GM12878 (cell line): ENCODE data around the gene S100A10. TPM values are rescaled to one million over a fixed set of nuclear protein-coding genes. Genes with fewer than 3 reads are reported as not detected.

Experiments used
- ATAC-seq: fragments of 200-7000 bp; cut with Tn5 transposase; 3 replicates; pipeline ENCODE4 v1.9.1; 2020; ENCODE audit warnings: mild to moderate bottlenecking, moderate library complexity
- BruUV-seq: library from RNA; stranded (reverse); fragments of 400-500 nt; replicated peaks from 2 replicates; lab custom pipeline; 2021; lab: Mats Ljungman, UMichigan
- CTCF ChIA-PET: fragments of 300-600 bp; sonication (Branson Sonifier 250); formaldehyde crosslinking; extraction: SDS; loops from one replicate; lab custom pipeline; 2021; ENCODE audit warnings: inconsistent platforms; lab: Yijun Ruan, JAX
- POLR2A ChIA-PET: fragments of 350-600 bp; formaldehyde crosslinking; extraction: SDS; loops from one replicate; lab custom pipeline; 2021; ENCODE audit warnings: inconsistent platforms; lab: Charles Lee
- RAD21 ChIA-PET: fragments of 300-600 bp; sonication (Branson Sonifier 250); formaldehyde crosslinking; loops from one replicate; lab custom pipeline; 2023; ENCODE audit warnings: antibody characterized with exemption; ENCODE audit not compliant: unreplicated experiment; lab: Charles Lee
- SMC1A ChIA-PET: fragments of 300-600 bp; sonication (Branson Sonifier 250); formaldehyde crosslinking; loops from one replicate; lab custom pipeline; 2023; ENCODE audit not compliant: unreplicated experiment, uncharacterized antibody; lab: Charles Lee
- DNase-seq: peaks from one replicate; pipeline ENCODE4 v3.0.0-alpha.2; 2011; ENCODE audit warnings: low read depth, low spot score
- FAIRE-seq: peaks from 3 replicates; lab custom pipeline; 2011; peaks lifted over from hg19 to GRCh38; lab: Jason Lieb, UNC
- H2AFZ ChIP-seq: 2 replicates; pipeline ENCODE4 v1.6.0; 2011; ENCODE audit warnings: low read depth, low read length, control low read depth; ENCODE audit not compliant: control insufficient read depth
- H3K27ac ChIP-seq: 2 replicates; pipeline ENCODE4 v1.5.1; 2011; ENCODE audit warnings: control low read depth; ENCODE audit not compliant: control insufficient read depth, insufficient read depth
- H3K27me3 ChIP-seq, 2 experiments: replicated peaks in 1 of 2; 2 replicates each; pipeline versions ENCODE4 v1.6.0 to v1.6.1; 2011; ENCODE audit warnings: low read length in 1 of 2; ENCODE audit not compliant: control insufficient read depth in 2 of 2, insufficient read depth in 2 of 2
- H3K36me3 ChIP-seq, 2 experiments: 2 replicates each; pipeline ENCODE4 v1.5.1; 2011; ENCODE audit warnings: low read length in 1 of 2; ENCODE audit not compliant: control insufficient read depth in 2 of 2, insufficient read depth in 2 of 2
- H3K4me1 ChIP-seq: 2 replicates; pipeline ENCODE4 v1.6.1; 2011; ENCODE audit warnings: mild to moderate bottlenecking, low read length, moderate library complexity, mixed read lengths; ENCODE audit not compliant: control insufficient read depth, insufficient read depth
- H3K4me2 ChIP-seq: 2 replicates; pipeline ENCODE4 v1.6.0; 2011; ENCODE audit warnings: control low read depth; ENCODE audit not compliant: control insufficient read depth, insufficient read depth
- H3K4me3 ChIP-seq: fragments of 200-600 bp; sonication (generic); 2 replicates; pipeline ENCODE4 v1.5.1; 2016
- H3K79me2 ChIP-seq: 2 replicates; pipeline ENCODE4 v1.6.0; 2011; ENCODE audit warnings: low read length; ENCODE audit not compliant: control insufficient read depth, insufficient read depth
- H3K9ac ChIP-seq: 2 replicates; pipeline ENCODE4 v1.8.0; 2011; ENCODE audit warnings: low read length, control low read depth, mixed read lengths; ENCODE audit not compliant: control insufficient read depth, insufficient read depth
- H3K9me3 ChIP-seq: replicated peaks from 3 replicates; pipeline ENCODE4 v1.5.1; 2011; ENCODE audit warnings: mild to moderate bottlenecking, low read length; ENCODE audit not compliant: control insufficient read depth, insufficient read depth
- H4K20me1 ChIP-seq: 2 replicates; pipeline ENCODE4 v1.6.0; 2011; ENCODE audit not compliant: control insufficient read depth, insufficient read depth
- BACH1 ChIP-seq: fragments of 450-650 bp; IDR thresholded peaks from 2 replicates; pipeline ENCODE4 v1.6.1; 2017; ENCODE audit warnings: mild to moderate bottlenecking, borderline replicate concordance
- CHD1 ChIP-seq: IDR thresholded peaks from 2 replicates; pipeline ENCODE4 v1.6.1; 2012; ENCODE audit warnings: low read depth, low read length, improper control_type of control experiment
- JUNB ChIP-seq: IDR thresholded peaks from 2 replicates; pipeline ENCODE4 v1.6.1; 2016; ENCODE audit warnings: antibody characterized with exemption, mild to moderate bottlenecking
- MAX ChIP-seq: IDR thresholded peaks from 2 replicates; pipeline ENCODE4 v1.6.1; 2012; ENCODE audit warnings: low read depth, low read length, improper control_type of control experiment
- MEF2A ChIP-seq: IDR thresholded peaks from 2 replicates; pipeline ENCODE4 v1.6.1; 2011; ENCODE audit warnings: low read depth, mild to moderate bottlenecking, low read length, moderate library complexity; ENCODE audit not compliant: insufficient read depth
- POLR2A ChIP-seq: IDR thresholded peaks from 2 replicates; pipeline ENCODE4 v1.6.1; 2011; ENCODE audit warnings: low read depth, mild to moderate bottlenecking, low read length
- RAD21 ChIP-seq: IDR thresholded peaks from 2 replicates; pipeline ENCODE4 v1.6.1; 2011; ENCODE audit warnings: mild to moderate bottlenecking, low read depth, low read length, moderate library complexity; ENCODE audit not compliant: insufficient read depth
- REST ChIP-seq: IDR thresholded peaks from 2 replicates; pipeline ENCODE4 v1.6.1; 2012; ENCODE audit warnings: mild to moderate bottlenecking, low read depth, low read length
- ZBTB40 ChIP-seq: fragments of 450-650 bp; IDR thresholded peaks from 2 replicates; pipeline ENCODE4 v1.6.1; 2016; ENCODE audit warnings: mild to moderate bottlenecking, moderate library complexity, borderline replicate concordance
- ZNF384 ChIP-seq: IDR thresholded peaks from 2 replicates; pipeline ENCODE4 v1.6.1; 2012; ENCODE audit warnings: low read depth, mild to moderate bottlenecking, low read length, improper control_type of control experiment, borderline replicate concordance
- ZNF592 ChIP-seq: fragments of 450-650 bp; IDR thresholded peaks from 2 replicates; pipeline ENCODE4 v1.6.1; 2017; ENCODE audit warnings: mild to moderate bottlenecking, moderate library complexity
- WGBS: methylation state at CpG from one replicate; pipeline ENCODE4 v1.1.6; 2016; ENCODE audit warnings: low lambda C conversion rate; ENCODE audit not compliant: insufficient replicate concordance, insufficient coverage; ENCODE audit errors: missing lambda C conversion rate; 5-methylcytosine and 5-hydroxymethylcytosine counted together
- in situ Hi-C: fragments of 300-500 bp; cut with MboI; formaldehyde crosslinking; loops from 9 replicates; pipeline ENCODE4 v1.14.3; 2018; ENCODE audit warnings: mixed read lengths
- intact Hi-C: fragments of 100-400 bp; cut with micrococcal nuclease; formaldehyde crosslinking; loops from one replicate; pipeline ENCODE4 v1.14.2; 2022; ENCODE audit not compliant: unreplicated experiment
- polyA plus RNA-seq, 11 experiments: library from polyadenylated mRNA; depleted of rRNA in 4 of 11; unstranded in 6 of 11; stranded (reverse) in 5 of 11; fragments of >200 nt; fragmentation: Nextera tagmentation in 4 of 11; fragmentation: Illumina TruSeq in 1 of 11; extraction: Ambion mirVana in 4 of 11; extraction: Trizol in 1 of 11; gene quantifications; 1 replicate in 1 of 11; 2 replicates in 10 of 11; pipeline versions ENCODE4 v1.2.1 to v1.2.3, GENCODE V29; 2011 to 2016; ENCODE audit warnings: inconsistent platforms in 2 of 11, missing spikeins in 2 of 11, low read depth in 1 of 11
- total RNA-seq, 4 experiments: library from RNA; depleted of rRNA in 3 of 4; stranded (reverse); fragments of >200 nt in 3 of 4; fragmentation: Illumina TruSeq in 1 of 4; extraction: Trizol in 1 of 4; gene quantifications; 2 replicates each; pipeline versions ENCODE4 v1.2.1 to v1.2.3, GENCODE V29; 2013 to 2021

Gene S100A10
- total and polyA plus RNA-seq, 10 of the 15 experiments (the other 5 are each of a cell fraction or from before 2014, with no cell fraction given) = 0.18 to 2.8 (median 0.61) TPM; not detected in 2

GRCh38 chr1:151966061-151966460, 27.6 kb downstream of the S100A10 start (continued):
- no peak for TF ChIP-seq ZNF592

GRCh38 chr1:151964510-151964909, 29.1 kb downstream of the S100A10 start:
- 8% methylated on average over 2 of the region's 2 CpGs for WGBS
- POLR2A ChIA-PET = no interaction called here
- ATAC-seq (no peak), FAIRE-seq (no peak), DNase-seq (no peak)
- H3K27me3 ChIP-seq = no peaks in the 10 kb centered on the region; a peak in 1 of 4 replicates
- H3K4me3 ChIP-seq = no peak overlapping the region
- in situ Hi-C loops = no loop called here
- intact Hi-C loops = no loop called here
- SMC1A ChIA-PET = interaction anchor here (1.1 kb wide), 1 partner anchor 36 kb away, joined by 4 read pairs; no protein-coding TSS in a partner anchor
- H3K9me3 ChIP-seq = no peaks in the 10 kb centered on the region
- BruUV-seq = no TSS peak
- CTCF ChIA-PET = interaction anchor here (1.0 to 2.6 kb wide), 3 partner anchors 12 to 495 kb away, joined by 3 to 15 read pairs (median 4); no protein-coding TSS in a partner anchor
- H3K36me3 ChIP-seq = no peaks in the 10 kb centered on the region
- no peak overlapping the region for H3K4me2 ChIP-seq
- no peak overlapping the region for H2AFZ ChIP-seq
- H3K27ac ChIP-seq = no peak overlapping the region
- no peaks in the 10 kb centered on the region for H3K79me2 ChIP-seq
- RAD21 ChIA-PET = no interaction called here
- no peaks in the 10 kb centered on the region for H4K20me1 ChIP-seq
- no peak overlapping the region for H3K9ac ChIP-seq
- H3K4me1 ChIP-seq = no peaks in the 10 kb centered on the region
- TF ChIP-seq REST = no peak
- no peak for TF ChIP-seq ZNF384
- no peak for TF ChIP-seq CHD1
- TF ChIP-seq MAX = no peak
- TF ChIP-seq BACH1 = no peak
- TF ChIP-seq POLR2A = no peak
- TF ChIP-seq ZBTB40 = no peak
- no peak for TF ChIP-seq RAD21
- TF ChIP-seq MEF2A = no peak
- TF ChIP-seq JUNB = no peak
